IMR-90 (cell line): ENCODE data around the gene GJA8. TPM values are rescaled to one million over a fixed set of nuclear protein-coding genes. Genes with fewer than 3 reads are reported as not detected.

Source experiments
- ATAC-seq: fragments of 200-7000 bp; cut with Tn5 transposase; 2 replicates; pipeline ENCODE4 v1.9.1; 2020; ENCODE audit warnings: low read depth, mild to moderate bottlenecking, moderate library complexity
- BruUV-seq: library from RNA; stranded (reverse); fragments of 400-500 nt; replicated peaks from 2 replicates; lab custom pipeline; 2021; lab: Mats Ljungman, UMichigan
- CTCF ChIA-PET: fragments of 300-600 bp; formaldehyde crosslinking; extraction: SDS; loops from one replicate; lab custom pipeline; 2021; ENCODE audit warnings: antibody characterized with exemption; lab: Yijun Ruan, JAX
- POLR2A ChIA-PET: fragments of 300-600 bp; sonication (Branson Sonifier 250); formaldehyde crosslinking; loops from one replicate; lab custom pipeline; 2022; ENCODE audit warnings: antibody characterized with exemption; ENCODE audit not compliant: unreplicated experiment; lab: Charles Lee
- DNase-seq: peaks from one replicate; pipeline ENCODE4 v3.0.0; 2013
- H2AFZ ChIP-seq: replicated peaks from 2 replicates; pipeline ENCODE3; 2013; ENCODE audit warnings: low read length, mild to moderate bottlenecking; ENCODE audit not compliant: poor library complexity
- H2AK5ac ChIP-seq: 2 replicates; pipeline ENCODE4 v1.6.1; 2013; ENCODE audit warnings: low read depth, low read length, inconsistent platforms
- H2AK9ac ChIP-seq: replicated peaks from 2 replicates; pipeline ENCODE3; 2013; ENCODE audit warnings: mild to moderate bottlenecking, low read depth, low read length, moderate library complexity; ENCODE audit not compliant: poor library complexity
- H2BK120ac ChIP-seq: 2 replicates; pipeline ENCODE4 v1.6.1; 2013; ENCODE audit warnings: low read depth, low read length, inconsistent platforms
- H2BK15ac ChIP-seq: 3 replicates; pipeline ENCODE4 v1.6.1; 2013; ENCODE audit warnings: low read depth, low read length, inconsistent platforms
- H2BK20ac ChIP-seq: 2 replicates; pipeline ENCODE4 v1.6.1; 2013; ENCODE audit warnings: low read depth, mild to moderate bottlenecking, inconsistent platforms, low read length, moderate library complexity
- H2BK5ac ChIP-seq: 2 replicates; pipeline ENCODE4 v1.6.1; 2013; ENCODE audit warnings: mild to moderate bottlenecking, low read depth, low read length, inconsistent platforms; ENCODE audit not compliant: poor library complexity, severe bottlenecking
- H3K14ac ChIP-seq: replicated peaks from 2 replicates; pipeline ENCODE4 v1.6.1; 2013; ENCODE audit warnings: low read depth, low read length, inconsistent platforms
- H3K18ac ChIP-seq: 2 replicates; pipeline ENCODE4 v1.6.1; 2013; ENCODE audit warnings: low read depth, low read length, control low read depth
- H3K23ac ChIP-seq: 2 replicates; pipeline ENCODE4 v1.6.1; 2013; ENCODE audit warnings: low read depth, low read length, inconsistent platforms
- H3K27ac ChIP-seq: 2 replicates; pipeline ENCODE4 v1.5.1; 2013; ENCODE audit warnings: mild to moderate bottlenecking, control low read depth, low read length; ENCODE audit not compliant: insufficient read depth
- H3K27me3 ChIP-seq: 2 replicates; pipeline ENCODE4 v1.6.1; 2013; ENCODE audit warnings: low read length; ENCODE audit not compliant: control insufficient read depth, insufficient read depth
- H3K36me3 ChIP-seq: 2 replicates; pipeline ENCODE4 v1.6.1; 2013; ENCODE audit warnings: low read length, mixed read lengths; ENCODE audit not compliant: control insufficient read depth, insufficient read depth
- H3K4ac ChIP-seq: 2 replicates; pipeline ENCODE4 v1.6.1; 2013; ENCODE audit warnings: low read depth, low read length, inconsistent platforms
- H3K4me1 ChIP-seq: 2 replicates; pipeline ENCODE4 v1.6.1; 2013; ENCODE audit warnings: low read length, mixed read lengths; ENCODE audit not compliant: control insufficient read depth, insufficient read depth
- H3K4me2 ChIP-seq: 2 replicates; pipeline ENCODE4 v1.6.1; 2013; ENCODE audit warnings: low read depth, mild to moderate bottlenecking, control low read depth, low read length, moderate library complexity
- H3K4me3 ChIP-seq: 2 replicates; pipeline ENCODE4 v1.5.1; 2013; ENCODE audit warnings: low read depth, mild to moderate bottlenecking, control low read depth, low read length, moderate library complexity; ENCODE audit not compliant: insufficient read depth
- H3K56ac ChIP-seq: 2 replicates; pipeline ENCODE4 v1.6.1; 2013; ENCODE audit warnings: low read length, inconsistent platforms; ENCODE audit not compliant: insufficient read depth; ENCODE audit errors: extremely low read depth
- H3K79me1 ChIP-seq, 2 experiments: 2 replicates each; pipeline ENCODE4 v1.6.1; 2013; ENCODE audit warnings: low read length in 2 of 2, inconsistent platforms in 1 of 2, low read depth in 1 of 2
- H3K9ac ChIP-seq: 2 replicates; pipeline ENCODE4 v1.6.1; 2013; ENCODE audit warnings: low read depth, low read length, control low read depth
- H3K9me1 ChIP-seq: 2 replicates; pipeline ENCODE4 v1.6.1; 2013; ENCODE audit warnings: low read length, inconsistent platforms; ENCODE audit not compliant: insufficient read depth
- H3K9me3 ChIP-seq: 2 replicates; pipeline ENCODE4 v1.6.1; 2013; ENCODE audit warnings: low read length; ENCODE audit not compliant: control insufficient read depth, insufficient read depth
- H4K20me1 ChIP-seq: 2 replicates; pipeline ENCODE4 v1.6.1; 2013; ENCODE audit warnings: low read length, inconsistent platforms; ENCODE audit not compliant: insufficient read depth
- H4K5ac ChIP-seq: 2 replicates; pipeline ENCODE4 v1.6.1; 2013; ENCODE audit warnings: mild to moderate bottlenecking, low read depth, low read length, control low read depth
- H4K8ac ChIP-seq, 2 experiments: 2 replicates each; pipeline ENCODE4 v1.6.1; 2013; ENCODE audit warnings: low read depth in 2 of 2, low read length in 2 of 2, control low read depth in 1 of 2, inconsistent platforms in 1 of 2
- H4K91ac ChIP-seq: 2 replicates; pipeline ENCODE4 v1.6.1; 2013; ENCODE audit warnings: low read depth, low read length, inconsistent platforms; ENCODE audit not compliant: insufficient read depth
- BHLHE40 ChIP-seq: fragments of 150-350 bp; IDR thresholded peaks from 2 replicates; pipeline ENCODE4 v1.6.1; 2016; ENCODE audit warnings: mild to moderate bottlenecking, low read depth, low read length
- CEBPB ChIP-seq: IDR thresholded peaks from 2 replicates; pipeline ENCODE4 v1.6.1; 2012; ENCODE audit warnings: low read depth, low read length, improper control_type of control experiment
- CHD1 ChIP-seq: IDR thresholded peaks from 2 replicates; pipeline ENCODE4 v1.6.1; 2012; ENCODE audit warnings: low read depth, low read length, improper control_type of control experiment
- CTCF ChIP-seq: conservative IDR thresholded peaks from 2 replicates; pipeline ENCODE4 v1.5.1; 2012; ENCODE audit warnings: mild to moderate bottlenecking, low read depth, low read length, improper control_type of control experiment
- ELK1 ChIP-seq: fragments of 150-350 bp; IDR thresholded peaks from 2 replicates; pipeline ENCODE4 v1.6.1; 2016; ENCODE audit warnings: low read depth, mild to moderate bottlenecking, low read length, moderate library complexity, borderline replicate concordance
- FOS ChIP-seq: fragments of 150-350 bp; IDR thresholded peaks from 2 replicates; pipeline ENCODE4 v1.6.1; 2016; ENCODE audit warnings: low read depth, low read length
- MAFK ChIP-seq: IDR thresholded peaks from 2 replicates; pipeline ENCODE4 v1.6.1; 2012; ENCODE audit warnings: low read depth, low read length, improper control_type of control experiment
- MAZ ChIP-seq: IDR thresholded peaks from 2 replicates; pipeline ENCODE4 v1.6.1; 2012; ENCODE audit warnings: low read depth, mild to moderate bottlenecking, low read length, improper control_type of control experiment, moderate library complexity, borderline replicate concordance
- MXI1 ChIP-seq: IDR thresholded peaks from 2 replicates; pipeline ENCODE4 v1.6.1; 2012; ENCODE audit warnings: low read depth, mild to moderate bottlenecking, low read length, moderate library complexity, borderline replicate concordance
- NFE2L2 ChIP-seq: fragments of 150-350 bp; IDR thresholded peaks from 2 replicates; pipeline ENCODE4 v1.6.1; 2016; ENCODE audit warnings: low read depth, mild to moderate bottlenecking, low read length
- POLR2A ChIP-seq: IDR thresholded peaks from 2 replicates; pipeline ENCODE4 v1.6.1; 2012; ENCODE audit warnings: mild to moderate bottlenecking, low read depth, low read length
- RAD21 ChIP-seq: IDR thresholded peaks from 2 replicates; pipeline ENCODE4 v1.6.1; 2012; ENCODE audit warnings: low read length, improper control_type of control experiment
- RCOR1 ChIP-seq: IDR thresholded peaks from 2 replicates; pipeline ENCODE4 v1.6.1; 2012; ENCODE audit warnings: mild to moderate bottlenecking, low read length, improper control_type of control experiment; ENCODE audit not compliant: insufficient replicate concordance
- RFX5 ChIP-seq: IDR thresholded peaks from 2 replicates; pipeline ENCODE4 v1.8.0; 2012; ENCODE audit warnings: low read depth, mild to moderate bottlenecking, low read length, moderate library complexity
- SMC3 ChIP-seq: fragments of 150-350 bp; IDR thresholded peaks from 2 replicates; pipeline ENCODE4 v1.6.1; 2016; ENCODE audit warnings: low read depth, mild to moderate bottlenecking, antibody characterized with exemption, low read length, moderate library complexity
- USF2 ChIP-seq: fragments of 150-350 bp; IDR thresholded peaks from 2 replicates; pipeline ENCODE4 v1.6.1; 2017; ENCODE audit warnings: mild to moderate bottlenecking, antibody characterized with exemption, low read length, low read depth
- WGBS, 2 experiments: methylation state at CpG; one replicate each; pipeline versions ENCODE4 v1.1.5 to v1.1.7; 2013; ENCODE audit warnings: missing lambda C conversion rate in 2 of 2; ENCODE audit not compliant: insufficient read length in 1 of 2; ENCODE audit errors: extremely low coverage in 2 of 2; 5-methylcytosine and 5-hydroxymethylcytosine counted together
- dilution Hi-C: fragments of 300-500 bp; cut with HindIII; formaldehyde crosslinking; loops from one replicate; pipeline ENCODE4 v1.14.3; 2018; ENCODE audit warnings: low sequenced_read_pairs; ENCODE audit not compliant: unreplicated experiment
- in situ Hi-C: fragments of 300-500 bp; cut with MboI; formaldehyde crosslinking; loops from 3 replicates; pipeline ENCODE4 v1.14.3; 2019; ENCODE audit warnings: low sequenced_read_pairs, inconsistent platforms, mixed read lengths
- intact Hi-C: fragments of 100-400 bp; cut with micrococcal nuclease; formaldehyde crosslinking; loops from 2 replicates; pipeline ENCODE4 v1.10.0; 2022
- polyA plus RNA-seq, 3 experiments: library from polyadenylated mRNA; depleted of rRNA; stranded (reverse); fragments of >200 nt; gene quantifications; 2 replicates each; pipeline ENCODE4 v1.2.3, GENCODE V29; 2012; ENCODE audit warnings: low replicate concordance in 1 of 3
- total RNA-seq: library from RNA; depleted of rRNA; stranded (reverse); fragments of >200 nt; gene quantifications from 2 replicates; pipeline ENCODE4 v1.2.3, GENCODE V29; 2012

Gene GJA8
- total and polyA plus RNA-seq, 2 of the 4 experiments (the other 2 are of a cell fraction) = not detected

GRCh38 chr1:147907786-147908509 is 5.4 kb downstream of the GJA8 start:
- in situ Hi-C loops (no loop called here), dilution Hi-C loops (no loop called here), intact Hi-C loops (loop anchor here (1.0 kb wide), 1 partner anchor 22 kb away; no protein-coding TSS in a partner anchor)
- no peak overlapping the region for H2BK120ac ChIP-seq
- H3K36me3 ChIP-seq = no peaks in the 10 kb centered on the region
- no peak overlapping the region for H4K8ac ChIP-seq
- H3K23ac ChIP-seq = no peak overlapping the region
- no peak overlapping the region for H3K4me2 ChIP-seq
- 88% methylated on average over 11 of the region's 44 CpGs; no CpG with 5 or more reads in 1 of the 2 experiments for WGBS, 2 experiments
- no peak overlapping the region for H3K4me3 ChIP-seq
- H3K27ac ChIP-seq = no peak overlapping the region
- no TSS peak for BruUV-seq
- no peaks in the 10 kb centered on the region for H4K20me1 ChIP-seq
- no peaks in the 10 kb centered on the region for H3K9me1 ChIP-seq
- ChIA-PET POLR2A (no interaction called here), CTCF (no interaction called here)
- TF ChIP-seq RFX5 (no peak), CHD1 (no peak), RCOR1 (no peak), ELK1 (no peak), USF2 (no peak), MXI1 (no peak), SMC3 (no peak), MAZ (no peak), POLR2A (no peak), CTCF (no peak), FOS (no peak), BHLHE40 (no peak), RAD21 (no peak), CEBPB (no peak), MAFK (no peak), NFE2L2 (no peak)
- H3K9me3 ChIP-seq = no peaks in the 10 kb centered on the region
- no peak overlapping the region for H2AK9ac ChIP-seq
- H3K79me1 ChIP-seq = no peaks in the 10 kb centered on the region
- H3K14ac ChIP-seq = no peak overlapping the region
- no peak overlapping the region for H3K56ac ChIP-seq
- H3K27me3 ChIP-seq = peaks cover 1% of the 10 kb centered on the region; the same call in 1 of the 2 replicates
- H4K91ac ChIP-seq = no peak overlapping the region
- no peak overlapping the region for H2BK5ac ChIP-seq
- no peak overlapping the region for H4K5ac ChIP-seq
- no peak overlapping the region for H3K4ac ChIP-seq
- no peak overlapping the region for H2AFZ ChIP-seq
- no peak overlapping the region for H3K18ac ChIP-seq
- ATAC-seq (no peak), DNase-seq (no peak)
- no peak overlapping the region for H2AK5ac ChIP-seq
- no peaks in the 10 kb centered on the region for H3K4me1 ChIP-seq
- no peak overlapping the region for H2BK20ac ChIP-seq
- H3K9ac ChIP-seq = no peak overlapping the region
- H2BK15ac ChIP-seq = no peak overlapping the region
